Endodermal cell (in vitro differentiated cells): ENCODE data around the gene MASP1. TPM values are rescaled to one million over a fixed set of nuclear protein-coding genes. Genes with fewer than 3 reads are reported as not detected.

Source experiments
- DNase-seq: peaks from one replicate; pipeline ENCODE4 v3.0.0-alpha.2; 2017
- H3K27ac ChIP-seq: 2 replicates; pipeline ENCODE4 v1.5.1; 2013; ENCODE audit warnings: mild to moderate bottlenecking, low read depth, low read length, moderate library complexity
- H3K27me3 ChIP-seq: 2 replicates; pipeline ENCODE4 v1.6.1; 2013; ENCODE audit warnings: mild to moderate bottlenecking, low read length, moderate library complexity; ENCODE audit not compliant: insufficient read depth, control insufficient read depth, poor library complexity, severe bottlenecking
- H3K36me3 ChIP-seq: 2 replicates; pipeline ENCODE4 v1.7.0; 2013; ENCODE audit warnings: mild to moderate bottlenecking, low read length, moderate library complexity; ENCODE audit not compliant: control insufficient read depth, insufficient read depth
- H3K4me1 ChIP-seq: one replicate; pipeline ENCODE4 v1.7.0; 2013; ENCODE audit warnings: low read length; ENCODE audit not compliant: control insufficient read depth, insufficient read depth
- H3K4me3 ChIP-seq: 2 replicates; pipeline ENCODE4 v1.5.1; 2013; ENCODE audit warnings: mild to moderate bottlenecking, low read length, moderate library complexity
- H3K9ac ChIP-seq: 2 replicates; pipeline ENCODE4 v1.6.1; 2013; ENCODE audit warnings: mild to moderate bottlenecking, low read length, moderate library complexity; ENCODE audit not compliant: poor library complexity, severe bottlenecking; ENCODE audit errors: extremely low read depth
- H3K9me3 ChIP-seq: 2 replicates; pipeline ENCODE4 v1.6.1; 2013; ENCODE audit warnings: mild to moderate bottlenecking, low read length, moderate library complexity; ENCODE audit not compliant: control insufficient read depth
- H3K27ac Mint-ChIP-seq: 2 replicates; pipeline ENCODE4 v1.8.0; 2020; ENCODE audit warnings: mixed read lengths
- H3K27me3 Mint-ChIP-seq: 2 replicates; pipeline ENCODE4 v1.8.0; 2021; ENCODE audit warnings: mild to moderate bottlenecking, mixed read lengths; ENCODE audit not compliant: insufficient read depth
- H3K36me3 Mint-ChIP-seq: 2 replicates; pipeline ENCODE4 v1.8.0; 2020; ENCODE audit warnings: low read depth, mixed read lengths
- H3K4me1 Mint-ChIP-seq: 2 replicates; pipeline ENCODE4 v1.8.0; 2020; ENCODE audit warnings: mixed read lengths
- H3K4me3 Mint-ChIP-seq: 2 replicates; pipeline ENCODE4 v1.8.0; 2020; ENCODE audit warnings: mild to moderate bottlenecking, moderate library complexity, mixed read lengths
- H3K9me3 Mint-ChIP-seq: 2 replicates; pipeline ENCODE4 v1.8.0; 2020; ENCODE audit warnings: mild to moderate bottlenecking, mixed read lengths
- CTCF ChIP-seq: fragments of 200-600 bp; sonication (generic); conservative IDR thresholded peaks from 2 replicates; pipeline ENCODE4 v1.5.0; 2021; ENCODE audit warnings: antibody characterized with exemption, mild to moderate bottlenecking
- WGBS, 2 experiments: methylation state at CpG; one replicate each; pipeline versions ENCODE4 v1.1.5 to v1.1.7; 2013; ENCODE audit warnings: missing lambda C conversion rate in 2 of 2, mixed read lengths in 1 of 2; ENCODE audit not compliant: insufficient coverage in 1 of 2, insufficient read length in 1 of 2; 5-methylcytosine and 5-hydroxymethylcytosine counted together
- total RNA-seq, 2 donors: library from RNA; stranded (reverse); fragmentation: NEBNext Ultra II Directional in 1 of 2; extraction: Animal tissue kit (Norgen Biotek cat#: 25700) in 1 of 2; gene quantifications; 2 replicates in 1 of 2; 3 replicates in 1 of 2; pipeline ENCODE4 v1.2.1, GENCODE V29; 2021

The MASP1 gene
- total RNA-seq, 2 donors from 2014 or later: 0.09 to 0.57 TPM

GRCh38 chr3:187296911-187297310, 5.4 kb upstream of the MASP1 start:
- Mint-ChIP-seq H3K27ac (no peak overlapping the region), H3K4me3 (no peak overlapping the region), H3K36me3 (no peaks in the 10 kb centered on the region), H3K27me3 (peaks cover 3% of the 10 kb centered on the region), H3K9me3 (peaks cover 4% of the 10 kb centered on the region), H3K4me1 (peaks cover 7% of the 10 kb centered on the region)
- Histone ChIP-seq H3K27me3 (no peaks in the 10 kb centered on the region), H3K4me1 (no peaks in the 10 kb centered on the region), H3K9ac (no peak overlapping the region), H3K9me3 (no peaks in the 10 kb centered on the region), H3K27ac (no peak overlapping the region), H3K4me3 (no peak overlapping the region), H3K36me3 (no peaks in the 10 kb centered on the region)
- no peak for TF ChIP-seq CTCF
- 86 to 100% methylated on average over 1 to 2 of the region's 2 CpGs for WGBS, 2 experiments
- DNase-seq: no peak

GRCh38 chr3:187296058-187296457, 4.5 kb upstream of the MASP1 start:
- Mint-ChIP-seq H3K27ac (no peak overlapping the region), H3K27me3 (peaks cover 10% of the 10 kb centered on the region), H3K4me3 (no peak overlapping the region), H3K9me3 (no peaks in the 10 kb centered on the region), H3K36me3 (no peaks in the 10 kb centered on the region), H3K4me1 (peaks cover 16% of the 10 kb centered on the region)
- Histone ChIP-seq H3K9ac (no peak overlapping the region), H3K36me3 (no peaks in the 10 kb centered on the region), H3K9me3 (no peaks in the 10 kb centered on the region), H3K27ac (no peak overlapping the region), H3K27me3 (peaks cover 3% of the 10 kb centered on the region), H3K4me3 (no peak overlapping the region), H3K4me1 (no peaks in the 10 kb centered on the region)
- WGBS, 2 experiments: 82 to 88% methylated on average over 3 of the region's 3 CpGs
- TF ChIP-seq CTCF: no peak
- no peak for DNase-seq

GRCh38 chr3:187295316-187296034, 3.9 kb upstream of the MASP1 start:
- 71 to 77% methylated on average over 2 to 6 of the region's 6 CpGs for WGBS, 2 experiments
- no peak overlapping the region for H3K4me3 Mint-ChIP-seq
- Histone ChIP-seq H3K27ac (no peak overlapping the region), H3K27me3 (peaks cover 9% of the 10 kb centered on the region), H3K36me3 (no peaks in the 10 kb centered on the region), H3K9ac (no peak overlapping the region), H3K4me3 (no peak overlapping the region), H3K9me3 (no peaks in the 10 kb centered on the region), H3K4me1 (no peaks in the 10 kb centered on the region)
- peak; percentile 75 for TF ChIP-seq CTCF
- H3K27me3 Mint-ChIP-seq: peaks cover 15% of the 10 kb centered on the region
- peaks cover 17% of the 10 kb centered on the region for H3K4me1 Mint-ChIP-seq
- peak; percentile 57 for DNase-seq
- H3K27ac Mint-ChIP-seq: peak overlapping the region; percentile 52
- no peaks in the 10 kb centered on the region for H3K9me3 Mint-ChIP-seq
- no peaks in the 10 kb centered on the region for H3K36me3 Mint-ChIP-seq
